ENCODE data around the gene GLRX. TPM values are rescaled to one million over a fixed set of nuclear protein-coding genes. Genes with fewer than 3 reads are reported as not detected.

The GLRX gene
- total and polyA plus RNA-seq, 2 of the 13 experiments (the other 11 are each of a cell fraction or from before 2014, with no cell fraction given), result 63.8 to 499 TPM

DNA sequence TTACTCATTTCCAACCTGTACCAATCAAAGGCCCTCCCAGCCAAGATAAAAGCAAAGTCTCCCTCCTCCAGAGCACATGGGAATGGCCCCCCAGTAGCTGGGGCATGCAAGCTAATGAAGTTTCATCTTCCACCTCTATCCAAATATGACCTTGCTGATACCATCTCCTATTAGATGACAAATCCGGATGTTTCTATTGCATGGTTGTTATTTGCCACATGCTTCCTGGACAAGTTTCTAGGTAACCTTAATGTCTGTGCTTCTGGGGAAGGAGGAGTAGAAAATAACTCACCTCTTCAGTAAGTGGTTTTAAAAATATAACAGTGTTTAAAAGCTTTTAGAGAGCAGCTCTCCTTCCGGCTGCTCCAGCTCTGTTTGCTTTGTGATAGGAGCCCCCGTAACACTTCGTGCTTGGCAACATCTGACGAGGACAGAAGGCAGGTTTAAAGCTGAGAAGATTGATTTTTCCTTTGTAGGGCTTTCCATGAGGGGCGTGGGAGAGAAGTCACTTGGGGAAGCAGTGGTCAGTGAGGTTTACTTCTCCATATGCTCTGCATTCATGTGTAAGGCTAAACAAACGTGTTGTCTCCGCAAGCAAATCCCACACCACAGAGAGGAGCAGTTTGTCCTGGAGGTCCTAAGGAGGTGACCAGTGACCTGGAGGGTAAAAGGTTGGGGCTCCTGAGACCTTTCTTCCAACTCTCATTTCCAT, 40.3 kb upstream of the GLRX start (continued):
- TF ChIP-seq CCDC6 (CRISPR knock-in tag; IDR thresholded peaks at IDR 0.05) (0 out of 2 replicates have a peak, but pooled peaks have one; percentile 50), TCF7 (IDR thresholded peaks at IDR 0.05; ENCODE audit: low read depth) (peak; percentile 79), MED13 (CRISPR knock-in tag; IDR thresholded peaks at IDR 0.05) (peak; percentile 46; the same call in 1 of the 2 replicates), ZNF781 (CRISPR knock-in tag; IDR thresholded peaks at IDR 0.05; ENCODE audit: borderline replicate concordance, not compliant biosample characterization) (peak; percentile 17), ZNF619 (CRISPR knock-in tag; IDR thresholded peaks at IDR 0.05) (no peak; the same call in 1 of the 2 replicates), BCL6 (CRISPR knock-in tag; IDR thresholded peaks at IDR 0.05) (peak; percentile 91), ZMYM3 (CRISPR knock-in tag; IDR thresholded peaks at IDR 0.05) (no peak), ZNF557 (CRISPR knock-in tag; IDR thresholded peaks at IDR 0.05) (no peak), ZNF564 (CRISPR knock-in tag; IDR thresholded peaks at IDR 0.05) (peak; percentile 69; the same call in 1 of the 2 replicates), ZNF816 (CRISPR knock-in tag; IDR thresholded peaks at IDR 0.05; ENCODE audit: borderline replicate concordance) (no peak), ZKSCAN8 (CRISPR knock-in tag; IDR thresholded peaks at IDR 0.05; ENCODE audit: borderline replicate concordance) (peak; percentile 40), ZNF292 (CRISPR knock-in tag; IDR thresholded peaks at IDR 0.05; ENCODE audit: borderline replicate concordance, low read depth) (peak; percentile 15; the same call in 1 of the 2 replicates)
- TF ChIP-seq, protein P1, sequence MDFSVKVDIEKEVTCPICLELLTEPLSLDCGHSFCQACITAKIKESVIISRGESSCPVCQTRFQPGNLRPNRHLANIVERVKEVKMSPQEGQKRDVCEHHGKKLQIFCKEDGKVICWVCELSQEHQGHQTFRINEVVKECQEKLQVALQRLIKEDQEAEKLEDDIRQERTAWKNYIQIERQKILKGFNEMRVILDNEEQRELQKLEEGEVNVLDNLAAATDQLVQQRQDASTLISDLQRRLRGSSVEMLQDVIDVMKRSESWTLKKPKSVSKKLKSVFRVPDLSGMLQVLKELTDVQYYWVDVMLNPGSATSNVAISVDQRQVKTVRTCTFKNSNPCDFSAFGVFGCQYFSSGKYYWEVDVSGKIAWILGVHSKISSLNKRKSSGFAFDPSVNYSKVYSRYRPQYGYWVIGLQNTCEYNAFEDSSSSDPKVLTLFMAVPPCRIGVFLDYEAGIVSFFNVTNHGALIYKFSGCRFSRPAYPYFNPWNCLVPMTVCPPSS (IDR thresholded peaks at IDR 0.05), result no peak
- TF ChIP-seq, protein P2, sequence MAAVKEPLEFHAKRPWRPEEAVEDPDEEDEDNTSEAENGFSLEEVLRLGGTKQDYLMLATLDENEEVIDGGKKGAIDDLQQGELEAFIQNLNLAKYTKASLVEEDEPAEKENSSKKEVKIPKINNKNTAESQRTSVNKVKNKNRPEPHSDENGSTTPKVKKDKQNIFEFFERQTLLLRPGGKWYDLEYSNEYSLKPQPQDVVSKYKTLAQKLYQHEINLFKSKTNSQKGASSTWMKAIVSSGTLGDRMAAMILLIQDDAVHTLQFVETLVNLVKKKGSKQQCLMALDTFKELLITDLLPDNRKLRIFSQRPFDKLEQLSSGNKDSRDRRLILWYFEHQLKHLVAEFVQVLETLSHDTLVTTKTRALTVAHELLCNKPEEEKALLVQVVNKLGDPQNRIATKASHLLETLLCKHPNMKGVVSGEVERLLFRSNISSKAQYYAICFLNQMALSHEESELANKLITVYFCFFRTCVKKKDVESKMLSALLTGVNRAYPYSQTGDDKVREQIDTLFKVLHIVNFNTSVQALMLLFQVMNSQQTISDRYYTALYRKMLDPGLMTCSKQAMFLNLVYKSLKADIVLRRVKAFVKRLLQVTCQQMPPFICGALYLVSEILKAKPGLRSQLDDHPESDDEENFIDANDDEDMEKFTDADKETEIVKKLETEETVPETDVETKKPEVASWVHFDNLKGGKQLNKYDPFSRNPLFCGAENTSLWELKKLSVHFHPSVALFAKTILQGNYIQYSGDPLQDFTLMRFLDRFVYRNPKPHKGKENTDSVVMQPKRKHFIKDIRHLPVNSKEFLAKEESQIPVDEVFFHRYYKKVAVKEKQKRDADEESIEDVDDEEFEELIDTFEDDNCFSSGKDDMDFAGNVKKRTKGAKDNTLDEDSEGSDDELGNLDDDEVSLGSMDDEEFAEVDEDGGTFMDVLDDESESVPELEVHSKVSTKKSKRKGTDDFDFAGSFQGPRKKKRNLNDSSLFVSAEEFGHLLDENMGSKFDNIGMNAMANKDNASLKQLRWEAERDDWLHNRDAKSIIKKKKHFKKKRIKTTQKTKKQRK (IDR thresholded peaks at IDR 0.05; ENCODE audit: low read length), result no peak
- TF ChIP-seq, protein P3, sequence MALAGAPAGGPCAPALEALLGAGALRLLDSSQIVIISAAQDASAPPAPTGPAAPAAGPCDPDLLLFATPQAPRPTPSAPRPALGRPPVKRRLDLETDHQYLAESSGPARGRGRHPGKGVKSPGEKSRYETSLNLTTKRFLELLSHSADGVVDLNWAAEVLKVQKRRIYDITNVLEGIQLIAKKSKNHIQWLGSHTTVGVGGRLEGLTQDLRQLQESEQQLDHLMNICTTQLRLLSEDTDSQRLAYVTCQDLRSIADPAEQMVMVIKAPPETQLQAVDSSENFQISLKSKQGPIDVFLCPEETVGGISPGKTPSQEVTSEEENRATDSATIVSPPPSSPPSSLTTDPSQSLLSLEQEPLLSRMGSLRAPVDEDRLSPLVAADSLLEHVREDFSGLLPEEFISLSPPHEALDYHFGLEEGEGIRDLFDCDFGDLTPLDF (CRISPR knock-in tag; IDR thresholded peaks at IDR 0.05), result no peak
- TF ChIP-seq, protein P4, sequence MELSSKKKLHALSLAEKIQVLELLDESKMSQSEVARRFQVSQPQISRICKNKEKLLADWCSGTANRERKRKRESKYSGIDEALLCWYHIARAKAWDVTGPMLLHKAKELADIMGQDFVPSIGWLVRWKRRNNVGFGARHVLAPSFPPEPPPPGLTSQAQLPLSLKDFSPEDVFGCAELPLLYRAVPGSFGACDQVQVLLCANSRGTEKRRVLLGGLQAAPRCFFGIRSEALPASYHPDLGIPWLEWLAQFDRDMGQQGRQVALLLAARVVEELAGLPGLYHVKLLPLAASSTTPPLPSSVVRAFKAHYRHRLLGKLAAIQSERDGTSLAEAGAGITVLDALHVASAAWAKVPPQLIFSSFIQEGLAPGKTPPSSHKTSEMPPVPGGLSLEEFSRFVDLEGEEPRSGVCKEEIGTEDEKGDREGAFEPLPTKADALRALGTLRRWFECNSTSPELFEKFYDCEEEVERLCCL (CRISPR knock-in tag; IDR thresholded peaks at IDR 0.05; ENCODE audit: borderline replicate concordance), result no peak
- TF ChIP-seq, protein P5, sequence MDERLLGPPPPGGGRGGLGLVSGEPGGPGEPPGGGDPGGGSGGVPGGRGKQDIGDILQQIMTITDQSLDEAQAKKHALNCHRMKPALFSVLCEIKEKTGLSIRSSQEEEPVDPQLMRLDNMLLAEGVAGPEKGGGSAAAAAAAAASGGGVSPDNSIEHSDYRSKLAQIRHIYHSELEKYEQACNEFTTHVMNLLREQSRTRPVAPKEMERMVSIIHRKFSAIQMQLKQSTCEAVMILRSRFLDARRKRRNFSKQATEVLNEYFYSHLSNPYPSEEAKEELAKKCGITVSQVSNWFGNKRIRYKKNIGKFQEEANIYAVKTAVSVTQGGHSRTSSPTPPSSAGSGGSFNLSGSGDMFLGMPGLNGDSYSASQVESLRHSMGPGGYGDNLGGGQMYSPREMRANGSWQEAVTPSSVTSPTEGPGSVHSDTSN (CRISPR knock-in tag; IDR thresholded peaks at IDR 0.05), result no peak
- TF ChIP-seq, protein P6, sequence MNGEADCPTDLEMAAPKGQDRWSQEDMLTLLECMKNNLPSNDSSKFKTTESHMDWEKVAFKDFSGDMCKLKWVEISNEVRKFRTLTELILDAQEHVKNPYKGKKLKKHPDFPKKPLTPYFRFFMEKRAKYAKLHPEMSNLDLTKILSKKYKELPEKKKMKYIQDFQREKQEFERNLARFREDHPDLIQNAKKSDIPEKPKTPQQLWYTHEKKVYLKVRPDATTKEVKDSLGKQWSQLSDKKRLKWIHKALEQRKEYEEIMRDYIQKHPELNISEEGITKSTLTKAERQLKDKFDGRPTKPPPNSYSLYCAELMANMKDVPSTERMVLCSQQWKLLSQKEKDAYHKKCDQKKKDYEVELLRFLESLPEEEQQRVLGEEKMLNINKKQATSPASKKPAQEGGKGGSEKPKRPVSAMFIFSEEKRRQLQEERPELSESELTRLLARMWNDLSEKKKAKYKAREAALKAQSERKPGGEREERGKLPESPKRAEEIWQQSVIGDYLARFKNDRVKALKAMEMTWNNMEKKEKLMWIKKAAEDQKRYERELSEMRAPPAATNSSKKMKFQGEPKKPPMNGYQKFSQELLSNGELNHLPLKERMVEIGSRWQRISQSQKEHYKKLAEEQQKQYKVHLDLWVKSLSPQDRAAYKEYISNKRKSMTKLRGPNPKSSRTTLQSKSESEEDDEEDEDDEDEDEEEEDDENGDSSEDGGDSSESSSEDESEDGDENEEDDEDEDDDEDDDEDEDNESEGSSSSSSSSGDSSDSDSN (CRISPR knock-in tag; IDR thresholded peaks at IDR 0.05), result no peak; the same call in 1 of the 2 replicates

Measured in HepG2 (cell line).